ENCODE measurements around the gene ADD1.
"Not testable (repeated sequence)": the region's sequence is repeated elsewhere in the genome, so short reads cannot be mapped to it uniquely, and the experiment has no call there.

ADD1 gene

DNA sequence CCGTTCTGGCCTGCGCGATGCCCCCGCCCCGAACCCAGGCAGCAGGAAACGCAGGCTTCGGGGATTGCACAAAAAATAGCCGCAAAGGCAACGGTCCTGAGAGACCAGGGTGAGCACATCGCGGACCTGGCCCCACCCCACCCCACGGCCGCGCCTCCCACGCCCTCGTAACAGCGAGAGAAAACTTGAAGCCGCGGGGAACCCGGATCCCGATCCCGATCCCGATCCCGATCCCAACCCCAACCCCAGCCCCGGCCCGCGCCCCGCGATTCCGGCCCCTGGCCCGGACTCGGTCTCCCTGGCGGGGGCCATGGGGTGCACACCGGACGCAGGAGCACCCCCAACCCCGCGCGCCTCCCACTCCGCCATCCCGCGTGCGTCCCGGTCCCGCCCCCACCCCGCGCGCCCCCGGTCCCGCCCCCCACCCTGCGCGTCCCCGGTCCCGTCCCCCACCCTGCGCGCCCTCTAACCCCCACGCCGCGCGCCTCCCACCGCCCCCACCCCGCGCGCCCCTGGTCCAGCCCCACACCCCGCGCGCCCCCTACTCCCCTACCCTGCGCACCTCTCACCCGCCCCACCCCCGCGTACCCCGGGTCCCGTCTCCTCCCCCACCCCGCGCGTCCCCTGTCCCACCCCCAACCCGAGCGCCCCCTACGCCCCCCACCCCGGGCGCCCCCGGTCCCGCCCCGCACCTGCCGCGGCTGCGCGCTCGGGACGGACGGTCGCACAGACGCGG is 90.6 kb downstream of the ADD1 start:
- no peak for DNase-seq (ENCODE audit: low read depth)

DNA sequence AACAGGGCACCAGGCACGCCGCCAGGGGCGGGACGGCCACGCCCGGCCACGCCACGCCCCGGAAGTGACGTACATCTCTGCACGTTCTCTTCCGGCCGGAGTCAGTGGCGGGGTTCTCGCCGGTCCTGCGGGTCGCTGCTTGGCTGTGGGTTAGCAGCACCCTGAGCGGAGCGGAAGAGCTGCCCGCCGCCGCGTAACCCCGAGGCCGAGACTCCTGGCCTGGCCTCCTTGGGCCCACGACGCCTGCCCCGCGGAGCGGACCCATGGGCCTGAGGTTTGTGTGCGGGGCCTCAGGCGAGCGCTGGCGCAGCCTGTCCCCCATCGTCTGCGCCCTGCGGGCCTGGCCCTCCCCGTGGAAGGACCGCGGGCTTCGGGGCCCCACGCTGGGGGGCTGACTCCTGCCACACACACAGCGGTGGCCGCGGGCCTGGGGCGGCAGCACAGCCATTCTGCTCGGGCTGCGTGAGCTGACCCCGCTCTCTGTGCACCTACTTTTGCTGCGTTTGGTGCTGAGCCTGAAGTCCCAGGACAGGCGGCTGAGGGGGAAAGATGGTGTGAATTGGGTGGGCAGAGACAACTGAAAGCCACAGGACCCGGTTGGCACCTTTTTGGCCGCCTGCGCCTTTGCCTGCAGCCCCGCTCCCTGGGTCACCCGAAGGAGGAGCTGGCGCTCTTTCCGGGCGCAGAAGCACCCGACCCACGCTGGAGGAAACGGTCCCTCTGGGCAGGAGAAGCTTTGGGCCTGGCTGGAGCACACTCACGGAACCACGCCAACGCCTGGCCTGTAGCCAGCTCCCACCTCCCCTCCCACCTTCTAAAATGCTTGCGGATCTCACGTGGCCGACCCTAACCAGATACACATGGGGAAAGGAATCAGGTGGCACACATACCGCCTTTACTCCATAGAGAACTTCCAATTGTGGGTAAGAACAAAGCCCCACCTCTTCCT is 91.4 kb downstream of the ADD1 start:
- DNase-seq (ENCODE audit: low read depth), result peak; percentile 41

DNA sequence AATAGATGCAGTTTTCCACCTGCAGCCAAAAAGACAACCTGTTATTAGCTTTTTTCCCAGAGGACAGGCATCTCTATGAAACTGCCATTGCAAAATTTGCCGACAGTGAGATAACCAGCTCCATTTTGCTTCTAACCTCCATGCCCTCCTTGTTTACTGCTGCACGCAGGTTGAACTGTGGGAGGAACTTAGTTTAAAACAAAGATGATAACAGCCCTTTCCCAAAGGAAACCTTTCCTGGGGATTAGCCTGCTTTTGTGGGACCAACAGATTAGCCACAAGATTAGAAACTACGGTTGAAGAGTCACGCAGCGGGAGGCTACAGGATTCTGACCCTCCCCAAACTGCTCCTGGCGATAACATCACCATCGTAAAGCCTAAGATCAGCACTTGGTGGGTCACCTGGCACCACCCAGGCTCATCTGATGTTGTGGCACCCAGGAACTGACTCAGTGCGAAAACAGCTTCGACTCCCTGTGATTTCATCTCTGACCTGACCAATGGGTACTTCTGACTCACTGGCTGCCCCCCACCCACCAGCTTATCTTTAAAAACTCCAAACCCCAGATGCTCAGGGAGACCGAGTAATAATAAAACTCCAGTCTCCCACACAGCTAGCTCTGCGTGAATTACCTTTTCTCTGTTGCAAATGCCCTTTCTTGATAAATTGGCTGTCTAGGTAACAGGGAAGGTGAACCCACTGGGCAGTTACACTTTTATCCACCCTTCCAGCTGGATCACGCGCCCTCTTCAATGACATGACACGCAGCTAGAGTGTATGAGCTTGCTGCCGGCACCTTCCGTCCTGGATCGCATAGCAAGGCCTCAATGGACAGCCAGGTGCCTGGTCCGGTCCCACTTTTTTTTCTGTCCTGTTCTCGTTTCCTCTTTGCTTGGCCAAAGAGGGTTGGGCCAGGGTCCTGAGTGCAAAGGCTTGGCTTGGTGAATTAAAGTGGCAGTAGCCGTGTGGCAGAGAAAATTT is 92.4 kb downstream of the ADD1 start:
- no peak for DNase-seq (ENCODE audit: low read depth)

DNA sequence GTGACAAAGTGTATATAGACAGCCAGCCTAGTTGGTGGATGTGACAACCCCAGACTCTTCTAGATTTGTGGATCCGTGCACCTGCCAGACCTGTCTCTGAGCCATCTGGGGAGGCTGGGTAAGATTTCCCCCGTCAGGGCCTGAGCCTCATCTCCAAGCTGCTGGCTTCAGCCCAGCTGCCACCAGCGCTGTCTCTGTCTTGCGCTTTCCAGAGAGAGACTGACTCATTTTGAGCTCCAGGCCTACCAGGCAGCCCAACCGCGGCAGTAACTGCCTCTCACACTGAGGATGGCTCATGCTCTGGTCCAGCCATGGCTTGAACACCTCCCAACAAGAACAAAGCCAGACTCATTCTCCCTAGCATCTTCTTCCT is 93.1 kb downstream of the ADD1 start:
- DNase-seq (ENCODE audit: low read depth), result peak; percentile 26

DNA sequence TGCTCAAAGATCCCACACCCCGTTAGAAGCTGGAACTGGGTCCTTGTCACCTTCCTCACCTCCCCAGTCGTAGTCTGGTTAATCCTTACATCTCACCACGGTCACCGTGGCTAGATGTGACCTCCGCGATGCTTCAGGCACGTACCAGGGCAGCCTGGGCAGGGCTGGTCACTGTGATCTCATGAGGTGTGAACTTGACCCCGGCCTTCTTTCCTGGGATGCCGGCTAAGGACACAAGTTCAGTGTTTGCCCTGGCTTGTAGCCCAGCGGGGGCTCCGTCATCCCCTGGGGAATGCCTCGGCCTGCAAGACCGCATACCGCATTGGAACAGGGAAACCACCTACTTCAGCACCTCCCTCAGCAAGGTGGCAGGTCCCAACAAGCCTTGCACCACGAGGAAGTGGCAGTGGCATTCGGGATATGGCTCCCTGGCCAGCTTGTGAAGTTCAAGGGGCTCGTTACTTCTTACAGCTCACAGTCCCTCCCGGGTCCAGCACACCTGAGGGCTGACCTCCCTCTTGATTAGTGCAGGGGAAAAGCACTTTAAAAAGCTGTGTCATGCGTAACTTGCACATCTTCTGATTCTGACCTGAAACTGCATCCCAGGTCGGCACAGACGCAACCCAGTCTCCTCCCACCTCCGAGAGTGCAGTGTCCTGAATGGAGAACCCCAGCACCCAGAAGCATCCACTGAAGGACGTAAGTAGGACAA is 93.7 kb downstream of the ADD1 start:
- no peak for DNase-seq (ENCODE audit: low read depth)

DNA sequence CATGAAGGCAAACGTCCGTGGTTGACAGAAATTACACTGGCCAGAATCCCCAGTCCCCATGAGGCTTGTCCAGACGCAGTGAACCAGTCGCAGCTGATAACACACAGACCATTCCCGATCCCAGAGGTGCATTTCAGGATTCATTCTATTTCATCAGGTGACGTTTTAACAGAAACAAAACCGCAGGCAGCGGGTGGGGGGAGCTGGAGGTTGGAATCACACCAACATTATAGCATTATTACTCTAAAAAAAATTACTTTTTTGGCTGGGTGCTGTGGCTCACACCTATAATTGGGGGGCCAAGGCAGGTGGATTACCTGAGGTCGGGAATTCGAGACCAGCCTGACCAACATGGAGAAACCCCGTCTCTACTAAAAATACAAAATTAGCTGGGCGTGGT is 94.3 kb downstream of the ADD1 start:
- DNase-seq (ENCODE audit: low read depth), result no peak

DNA sequence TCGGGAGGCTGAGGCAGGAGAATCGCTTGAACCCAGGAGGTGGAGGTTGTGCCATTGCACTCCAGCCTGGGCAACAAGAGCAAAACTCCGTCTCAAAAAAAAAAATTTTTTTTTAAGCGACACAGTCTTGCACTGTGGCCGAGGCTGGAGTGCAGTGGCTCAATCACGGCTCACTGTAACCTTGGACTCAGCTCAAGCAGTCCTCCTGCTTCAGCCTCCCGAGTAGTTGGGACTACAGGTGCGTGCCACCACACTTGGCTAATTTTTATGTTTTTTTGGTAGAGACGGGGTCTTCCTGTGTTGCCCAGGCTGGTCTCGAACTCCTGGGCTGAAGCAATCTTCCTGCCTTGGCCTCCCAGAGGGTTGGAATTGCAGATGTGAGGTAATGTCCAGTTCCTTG is 94.8 kb downstream of the ADD1 start:
- not testable (repeated sequence) for DNase-seq (ENCODE audit: low read depth)

DNA sequence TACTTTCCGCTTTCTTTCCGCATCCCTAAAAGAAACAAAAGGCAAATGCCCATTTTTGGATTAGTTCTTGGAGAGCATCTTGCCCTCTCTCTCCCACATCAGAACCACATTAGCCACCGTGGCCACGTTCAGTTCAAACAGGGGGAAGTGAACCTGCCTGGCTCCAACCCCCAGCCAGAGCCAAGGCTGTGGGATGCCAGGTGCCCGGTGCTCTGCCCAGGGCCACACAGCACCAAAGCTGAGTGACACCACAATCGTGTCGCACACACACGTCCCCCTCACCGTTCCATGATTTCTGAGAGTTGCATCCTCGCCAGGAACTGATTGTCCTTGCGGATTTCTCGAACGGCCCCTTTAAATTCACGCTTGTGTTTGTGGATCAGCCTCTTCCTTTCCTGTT is 95.3 kb downstream of the ADD1 start:
- DNase-seq (ENCODE audit: low read depth), result no peak

DNA sequence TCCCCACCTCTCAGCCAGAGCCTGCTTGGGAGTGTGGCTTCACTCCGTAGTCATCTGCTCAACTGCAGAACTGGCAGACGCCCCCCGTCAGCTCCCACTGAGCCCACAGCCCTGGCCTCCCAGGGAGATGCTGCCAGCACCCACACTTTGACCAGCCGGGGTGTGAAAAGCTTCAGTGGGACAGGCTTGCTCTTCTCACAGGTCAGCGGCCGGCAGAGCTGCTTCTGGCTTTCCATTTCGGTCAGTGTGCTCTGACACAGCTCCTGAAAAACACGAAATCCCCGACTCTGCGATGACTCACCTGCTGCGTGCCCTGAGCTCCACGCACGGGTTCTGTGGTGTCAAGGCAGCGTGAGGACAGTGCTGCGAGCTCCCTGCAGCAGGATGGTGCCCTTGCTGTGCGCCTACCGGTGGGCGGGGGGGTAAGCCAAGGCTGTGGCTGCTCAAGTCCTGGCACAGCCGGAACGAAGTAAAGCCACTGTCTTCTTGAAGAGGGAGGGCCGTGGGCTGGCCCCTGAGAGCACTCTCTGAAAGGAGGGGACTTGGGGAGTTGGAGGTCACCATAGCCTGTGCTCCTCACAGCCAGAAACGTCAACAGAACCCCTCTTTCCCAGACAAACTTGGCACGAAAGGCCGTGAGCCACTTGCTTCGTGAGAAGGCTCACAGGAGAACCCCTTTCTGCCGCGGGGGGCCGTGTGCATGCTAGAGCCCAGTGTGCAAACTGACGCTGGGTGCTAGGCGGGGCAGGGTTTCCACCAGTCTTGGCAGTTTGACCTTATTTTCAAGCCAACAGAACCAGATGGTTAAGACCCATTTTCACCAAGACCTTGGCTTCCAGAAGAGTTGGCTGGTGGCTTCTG is 96.0 kb downstream of the ADD1 start:
- no peak for DNase-seq (ENCODE audit: low read depth)

DNA sequence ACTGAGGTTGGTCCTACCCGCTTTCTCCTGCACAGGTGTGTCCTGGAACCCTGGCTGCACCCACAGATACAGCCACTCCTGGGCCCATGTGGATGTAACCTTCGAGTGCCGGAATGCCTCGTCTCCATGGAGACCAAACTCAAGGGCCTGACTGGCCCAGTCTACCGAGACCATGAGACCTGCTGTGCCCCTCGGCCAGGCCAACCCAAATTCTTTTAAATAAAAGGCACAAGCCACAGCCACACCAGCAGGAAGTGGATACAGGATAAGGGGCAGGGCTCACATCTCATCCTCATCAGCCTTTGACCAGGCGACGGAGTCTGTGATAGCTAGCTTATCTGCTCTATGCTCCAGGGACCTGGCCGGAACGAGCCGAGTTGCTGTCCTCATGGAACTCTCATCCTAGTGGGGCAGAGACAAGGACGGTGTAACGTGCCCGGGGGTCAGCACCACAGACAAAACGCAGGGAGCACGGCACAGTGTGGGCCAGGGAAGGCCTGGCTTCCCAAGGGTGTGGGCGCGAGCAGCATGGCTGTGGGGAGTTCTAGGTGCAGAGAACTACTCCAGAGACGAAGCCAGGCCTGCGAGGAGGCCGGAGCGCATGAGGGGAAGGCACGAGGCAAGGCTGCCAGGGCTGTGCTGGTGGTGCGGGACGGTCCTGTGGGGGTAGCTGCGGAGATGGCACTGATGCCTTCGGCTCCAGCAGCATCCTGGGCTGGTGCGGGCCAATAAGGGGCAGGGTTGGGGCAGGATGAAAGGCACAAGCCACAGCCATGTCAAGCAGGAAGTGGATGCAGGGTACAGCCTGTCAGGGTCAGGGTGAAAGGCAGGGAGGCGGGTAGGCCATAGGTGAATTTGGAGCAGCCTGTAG is 96.9 kb downstream of the ADD1 start:
- no peak for DNase-seq (ENCODE audit: low read depth)

DNA sequence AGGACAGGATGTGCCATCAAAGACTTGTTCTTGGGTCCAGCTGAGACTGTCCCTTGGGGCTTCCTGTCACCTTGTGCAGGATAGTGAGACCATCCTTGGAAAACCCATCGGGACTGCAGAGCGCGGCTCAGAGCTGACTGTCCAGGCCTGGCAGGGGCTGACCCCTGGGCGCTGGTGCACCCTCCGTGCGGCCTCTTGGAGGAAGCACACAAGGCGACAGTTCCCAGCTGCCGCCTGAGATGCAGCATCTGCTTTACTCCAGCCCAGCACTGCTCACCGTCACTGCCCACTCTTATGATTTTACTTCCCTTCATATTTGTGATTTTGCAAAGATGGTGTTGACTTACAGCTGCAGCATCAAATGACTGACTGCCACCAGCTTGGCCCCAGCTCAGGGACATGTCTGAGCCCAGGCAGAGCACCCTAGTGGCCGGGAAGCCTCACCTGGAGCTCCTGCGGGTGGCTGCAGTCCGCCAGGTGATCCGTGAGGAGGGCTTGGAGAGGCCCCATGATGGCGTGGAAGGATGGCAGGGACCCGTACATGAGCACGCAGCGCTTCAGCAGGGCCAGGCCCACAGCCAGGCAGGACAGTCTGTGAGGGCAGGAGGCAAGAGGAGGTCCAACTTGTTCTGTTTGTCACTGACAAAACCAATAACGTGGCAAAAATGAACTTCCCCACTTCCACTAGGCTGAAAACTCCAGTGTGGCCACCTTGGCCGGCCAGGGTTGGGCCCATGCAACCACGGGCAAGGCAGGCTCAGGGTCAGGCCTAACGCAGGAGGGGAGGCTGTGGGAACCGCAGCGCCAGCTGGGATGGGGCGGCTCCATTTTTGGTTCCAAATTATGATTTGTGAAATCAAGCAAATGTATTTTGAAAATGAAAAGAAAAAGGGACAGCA is 97.7 kb downstream of the ADD1 start:
- no peak for DNase-seq (ENCODE audit: low read depth)

DNA sequence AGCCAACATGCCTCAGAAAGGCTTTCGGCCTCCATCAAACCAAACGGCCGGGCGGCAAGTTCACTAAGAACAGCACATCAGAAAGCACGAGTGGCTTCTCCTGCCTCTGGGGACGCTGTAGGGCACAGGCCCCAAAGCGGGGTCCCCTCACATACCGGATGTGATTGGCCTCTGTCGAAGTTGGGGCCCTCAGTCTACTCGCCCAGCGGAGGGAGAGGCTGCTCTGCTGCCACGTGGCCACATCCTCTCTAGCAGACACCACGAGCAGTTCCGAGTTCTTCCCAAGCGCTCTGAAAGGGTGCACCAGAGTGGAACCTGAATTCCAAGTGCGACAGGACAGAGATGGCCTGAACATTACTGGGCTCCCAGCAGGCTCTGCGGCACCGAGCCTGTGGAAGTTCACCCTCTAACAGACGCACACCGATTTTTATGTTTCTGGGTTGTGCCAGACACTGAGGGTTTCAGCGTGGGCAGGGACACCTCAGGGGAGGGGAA is 98.4 kb downstream of the ADD1 start:
- DNase-seq (ENCODE audit: low read depth), result no peak

DNA sequence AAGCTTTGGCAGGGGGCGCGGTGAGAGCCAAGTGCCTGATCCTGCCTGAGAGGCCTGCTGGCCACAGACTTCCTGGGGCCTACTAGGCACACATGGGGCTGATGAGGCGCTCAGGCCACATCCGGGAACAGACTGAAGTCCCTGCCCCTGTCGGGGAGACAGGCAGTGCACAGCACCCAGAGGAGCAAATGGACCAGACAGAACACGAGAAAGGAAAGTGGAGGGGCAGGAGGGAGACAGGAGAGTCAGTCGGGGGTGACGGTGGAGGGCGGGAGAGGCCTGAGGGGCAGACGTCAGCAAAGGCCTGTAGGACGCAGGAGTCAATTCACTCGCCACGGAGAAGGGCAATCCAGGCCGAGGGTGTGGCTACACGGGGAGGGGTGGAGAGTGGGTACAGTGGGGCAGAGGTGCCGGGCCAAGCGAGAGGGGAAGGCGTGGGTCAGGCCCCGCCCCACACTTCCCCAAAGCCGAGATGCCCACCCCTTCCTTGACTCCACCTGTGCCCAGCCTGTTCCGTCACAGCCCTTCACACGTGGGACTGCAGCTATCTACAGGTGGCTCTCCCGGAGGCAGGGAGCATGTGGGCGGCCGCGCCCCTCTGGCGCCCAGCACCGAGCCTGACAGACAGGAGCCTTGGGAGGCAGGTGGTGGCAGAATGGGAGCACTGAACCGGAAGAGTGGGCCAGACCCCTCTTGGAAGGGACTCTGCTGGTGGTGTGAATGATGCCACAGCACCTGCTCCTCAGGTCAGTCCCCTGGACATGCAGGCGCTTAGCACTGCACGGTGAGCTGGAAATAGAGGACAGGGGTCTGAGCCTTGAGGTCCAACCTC is 99.1 kb downstream of the ADD1 start:
- no peak for DNase-seq (ENCODE audit: low read depth)

DNA sequence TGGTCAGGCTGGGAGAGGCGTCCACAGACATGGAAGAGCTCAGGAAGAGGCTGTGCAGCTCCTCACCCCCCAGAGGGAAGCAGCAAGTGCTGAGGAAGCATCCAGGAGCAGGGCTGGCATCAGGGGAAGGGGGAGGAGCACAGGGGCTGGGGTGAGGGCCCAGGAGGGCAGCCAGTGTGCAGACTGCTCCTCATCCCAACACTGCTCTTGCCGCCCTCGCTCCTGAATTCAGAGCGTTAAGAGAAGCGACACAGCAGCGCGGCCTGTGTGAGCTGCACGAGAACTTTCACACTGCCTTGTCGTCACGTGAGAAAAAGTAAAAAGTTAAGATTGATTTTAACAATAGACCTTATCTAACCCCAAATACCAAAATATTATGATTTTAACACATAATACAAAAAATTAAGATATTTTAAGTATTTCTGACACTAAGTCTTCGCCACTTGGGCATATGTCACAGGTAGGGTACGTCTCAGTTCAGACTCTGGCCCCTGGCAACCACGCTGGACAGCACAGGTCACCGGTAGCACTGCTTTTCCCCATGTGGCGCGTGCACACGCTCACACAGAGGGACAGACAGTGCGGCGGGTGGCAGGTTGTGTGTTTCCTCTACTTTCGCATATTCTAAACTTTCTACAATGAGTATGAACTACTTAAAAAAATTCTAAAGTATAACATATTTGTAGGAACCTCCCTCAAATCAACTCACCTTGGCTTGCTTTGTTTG is 99.9 kb downstream of the ADD1 start:
- DNase-seq (ENCODE audit: low read depth), result no peak

DNA sequence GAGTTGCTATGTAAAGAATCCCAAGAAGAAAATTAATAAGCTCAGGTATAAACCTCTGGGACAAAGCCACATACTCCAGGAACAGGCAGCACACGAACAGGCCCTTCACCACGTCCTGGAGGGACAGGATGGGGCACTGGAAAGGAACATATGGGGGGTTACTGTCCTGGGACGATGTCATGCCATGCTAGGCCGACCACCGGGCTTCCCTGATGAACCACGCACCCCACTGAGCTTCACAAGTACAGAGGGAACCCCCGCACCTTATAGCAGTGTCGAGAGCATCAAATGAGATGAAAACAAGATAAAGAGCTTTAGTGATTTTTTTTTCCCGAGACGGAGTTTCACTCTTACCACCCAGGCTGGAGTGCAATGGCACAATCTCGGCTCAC is 100.4 kb downstream of the ADD1 start:
- DNase-seq (ENCODE audit: low read depth), result no peak

Data from GM04503 (cell line).